HUES6 (cell line): ENCODE measurements around the gene PRKRIP1.
"Not testable (repeated sequence)": the region's sequence is repeated elsewhere in the genome, so short reads cannot be mapped to it uniquely, and the experiment has no call there.

ENCODE experiments used
- H3K27ac ChIP-seq: 2 replicates; pipeline ENCODE4 v1.7.0; 2013; ENCODE audit warnings: low read depth, mild to moderate bottlenecking, low read length, inconsistent platforms
- H3K27me3 ChIP-seq: 2 replicates; pipeline ENCODE4 v1.6.1; 2013; ENCODE audit warnings: low read length; ENCODE audit not compliant: control insufficient read depth, insufficient read depth
- H3K36me3 ChIP-seq: 2 replicates; pipeline ENCODE4 v1.6.1; 2013; ENCODE audit warnings: low read length; ENCODE audit not compliant: control insufficient read depth, insufficient read depth
- H3K4me1 ChIP-seq: 2 replicates; pipeline ENCODE4 v1.6.1; 2013; ENCODE audit warnings: low read length; ENCODE audit not compliant: control insufficient read depth, insufficient read depth
- H3K4me3 ChIP-seq: 2 replicates; pipeline ENCODE4 v1.5.1; 2013; ENCODE audit warnings: low read depth, low read length
- H3K9ac ChIP-seq: one replicate; pipeline ENCODE4 v1.6.1; 2013; ENCODE audit warnings: mild to moderate bottlenecking, low read length
- H3K9me3 ChIP-seq: 2 replicates; pipeline ENCODE4 v1.6.1; 2013; ENCODE audit warnings: low read depth, low read length; ENCODE audit not compliant: control insufficient read depth, insufficient read depth

Gene PRKRIP1

GRCh38 chr7:102381696-102382425 is 14.3 kb upstream of the PRKRIP1 start:
- H3K36me3 ChIP-seq: peaks cover 57% of the 10 kb centered on the region
- H3K27me3 ChIP-seq, H3K27ac ChIP-seq, H3K9me3 ChIP-seq, H3K4me3 ChIP-seq, H3K4me1 ChIP-seq, H3K9ac ChIP-seq: not testable (repeated sequence)

- H3K27me3 ChIP-seq: no peaks in the 10 kb centered on the region
- H3K4me3 ChIP-seq: no peak overlapping the region
- peaks cover 36% of the 10 kb centered on the region for H3K36me3 ChIP-seq
- H3K9ac ChIP-seq: no peak overlapping the region
- H3K27ac ChIP-seq: no peak overlapping the region
- no peaks in the 10 kb centered on the region for H3K4me1 ChIP-seq
- H3K9me3 ChIP-seq: no peaks in the 10 kb centered on the region
Observed at GRCh38 chr7:102387064-102387463, 9.1 kb upstream of the PRKRIP1 start.

- no peak overlapping the region for H3K27ac ChIP-seq
- no peaks in the 10 kb centered on the region for H3K27me3 ChIP-seq
- H3K4me1 ChIP-seq: no peaks in the 10 kb centered on the region
- peaks cover 29% of the 10 kb centered on the region for H3K36me3 ChIP-seq
- no peak overlapping the region for H3K9ac ChIP-seq
- no peaks in the 10 kb centered on the region for H3K9me3 ChIP-seq
- no peak overlapping the region for H3K4me3 ChIP-seq
Observed at GRCh38 chr7:102389810-102390209, 6.4 kb upstream of the PRKRIP1 start.

- H3K36me3 ChIP-seq: peaks cover 26% of the 10 kb centered on the region
- no peaks in the 10 kb centered on the region for H3K9me3 ChIP-seq
- no peak overlapping the region for H3K27ac ChIP-seq
- no peaks in the 10 kb centered on the region for H3K4me1 ChIP-seq
- H3K27me3 ChIP-seq: no peaks in the 10 kb centered on the region
- no peak overlapping the region for H3K4me3 ChIP-seq
- H3K9ac ChIP-seq: no peak overlapping the region
Observed at GRCh38 chr7:102390697-102391484, 5.3 kb upstream of the PRKRIP1 start.

GRCh38 chr7:102392330-102392729 is 3.8 kb upstream of the PRKRIP1 start:
- Histone ChIP-seq H3K4me3 (no peak overlapping the region), H3K4me1 (no peaks in the 10 kb centered on the region), H3K36me3 (peaks cover 14% of the 10 kb centered on the region), H3K27ac (no peak overlapping the region), H3K9me3 (no peaks in the 10 kb centered on the region), H3K9ac (no peak overlapping the region), H3K27me3 (no peaks in the 10 kb centered on the region)

- no peak overlapping the region for H3K9ac ChIP-seq
- no peak overlapping the region for H3K4me3 ChIP-seq
- H3K4me1 ChIP-seq: no peaks in the 10 kb centered on the region
- no peaks in the 10 kb centered on the region for H3K27me3 ChIP-seq
- no peak overlapping the region for H3K27ac ChIP-seq
- H3K9me3 ChIP-seq: no peaks in the 10 kb centered on the region
- peaks cover 10% of the 10 kb centered on the region for H3K36me3 ChIP-seq
Observed at GRCh38 chr7:102393467-102393866, 2.7 kb upstream of the PRKRIP1 start.

GRCh38 chr7:102395592-102395872 is 631 bp upstream of the PRKRIP1 start:
- H3K27ac ChIP-seq: peak overlapping the region; percentile 85
- H3K36me3 ChIP-seq: peaks cover 25% of the 10 kb centered on the region
- peak overlapping the region; percentile 88 for H3K4me3 ChIP-seq
- H3K9ac ChIP-seq: peak overlapping the region; percentile 94
- H3K27me3 ChIP-seq: no peaks in the 10 kb centered on the region
- no peaks in the 10 kb centered on the region for H3K9me3 ChIP-seq
- no peaks in the 10 kb centered on the region for H3K4me1 ChIP-seq

GRCh38 chr7:102396710-102397019 is 502 bp downstream of the PRKRIP1 start:
- peak overlapping the region; percentile 88 for H3K4me3 ChIP-seq
- H3K9me3 ChIP-seq: no peaks in the 10 kb centered on the region
- H3K36me3 ChIP-seq: peaks cover 29% of the 10 kb centered on the region
- no peaks in the 10 kb centered on the region for H3K4me1 ChIP-seq
- H3K9ac ChIP-seq: peak overlapping the region; percentile 94
- no peaks in the 10 kb centered on the region for H3K27me3 ChIP-seq
- peak overlapping the region; percentile 72 for H3K27ac ChIP-seq

- Histone ChIP-seq H3K9ac (no peak overlapping the region), H3K27ac (no peak overlapping the region), H3K4me3 (no peak overlapping the region), H3K4me1 (no peaks in the 10 kb centered on the region), H3K36me3 (peaks cover 41% of the 10 kb centered on the region), H3K27me3 (no peaks in the 10 kb centered on the region), H3K9me3 (no peaks in the 10 kb centered on the region)
Observed at GRCh38 chr7:102398543-102398942, 2.4 kb downstream of the PRKRIP1 start.

- H3K9ac ChIP-seq: no peak overlapping the region
- no peak overlapping the region for H3K4me3 ChIP-seq
- no peak overlapping the region for H3K27ac ChIP-seq
- H3K27me3 ChIP-seq: no peaks in the 10 kb centered on the region
- no peaks in the 10 kb centered on the region for H3K4me1 ChIP-seq
- no peaks in the 10 kb centered on the region for H3K9me3 ChIP-seq
- peaks cover 51% of the 10 kb centered on the region for H3K36me3 ChIP-seq
Observed at GRCh38 chr7:102400360-102400759, 4.2 kb downstream of the PRKRIP1 start.

- no peak overlapping the region for H3K27ac ChIP-seq
- H3K36me3 ChIP-seq: peaks cover 79% of the 10 kb centered on the region
- no peak overlapping the region for H3K4me3 ChIP-seq
- H3K9ac ChIP-seq: no peak overlapping the region
- no peaks in the 10 kb centered on the region for H3K4me1 ChIP-seq
- no peaks in the 10 kb centered on the region for H3K9me3 ChIP-seq
- no peaks in the 10 kb centered on the region for H3K27me3 ChIP-seq
Observed at GRCh38 chr7:102403563-102403962, 7.4 kb downstream of the PRKRIP1 start.
